NT2/D1 (cell line): Measurements from ENCODE around the gene CRYBB2.

ENCODE experiments used
- SUZ12 ChIP-seq: IDR thresholded peaks from 2 replicates; pipeline ENCODE4 v1.6.1; 2011; ENCODE audit not compliant: insufficient read length, insufficient read depth; ENCODE audit errors: extremely low read depth
- YY1 ChIP-seq: IDR thresholded peaks from 2 replicates; pipeline ENCODE4 v1.6.1; 2011; ENCODE audit not compliant: insufficient read length, insufficient read depth
- ZNF274 ChIP-seq: IDR thresholded peaks from 2 replicates; pipeline ENCODE4 v1.6.1; 2011; ENCODE audit warnings: mild to moderate bottlenecking, low read depth, low read length

GRCh38 chr22:25199731-25200520, 19.5 kb upstream of the CRYBB2 start, which contains the start of gene CRYBB3:
- no peak for TF ChIP-seq YY1
- no peak for TF ChIP-seq ZNF274
- TF ChIP-seq SUZ12, result no peak
